C4-2B (cell line): ENCODE measurements around the gene PLA2G1B.

Experiments
- H3K27ac ChIP-seq: fragments of 450-650 bp; 2 replicates; pipeline ENCODE4 v1.5.1; 2017
- CTCF ChIP-seq: fragments of 450-650 bp; conservative IDR thresholded peaks from 2 replicates; pipeline ENCODE4 v1.5.1; 2017; ENCODE audit warnings: mild to moderate bottlenecking
- ZFX ChIP-seq: fragments of 450-650 bp; IDR thresholded peaks from 2 replicates; pipeline ENCODE4 v1.6.1; 2017

Gene PLA2G1B

GRCh38 chr12:120292661-120293531 lies 34.7 kb downstream of the PLA2G1B start, which contains the start of gene RNU4-1:
Gene RNU4-1, minus strand, starts transcription at chr12:120293237.
- no peak for TF ChIP-seq CTCF
- no peak for TF ChIP-seq ZFX
- peak within 1 kb of the TSS; percentile 99 for H3K27ac ChIP-seq

- peak overlapping the region; percentile 99 for H3K27ac ChIP-seq
- TF ChIP-seq CTCF (no peak), ZFX (no peak)
Observed at GRCh38 chr12:120292411-120292660, 35.2 kb downstream of the PLA2G1B start.

- TF ChIP-seq CTCF (no peak), ZFX (no peak)
Observed at GRCh38 chr12:120290609-120291305, 36.8 kb downstream of the PLA2G1B start.

GRCh38 chr12:120287491-120287890 lies 40.1 kb downstream of the PLA2G1B start:
- H3K27ac ChIP-seq: no peak overlapping the region
- TF ChIP-seq CTCF (no peak), ZFX (no peak)

More at GRCh38 chr12:120290609-120291305, 36.8 kb downstream of the PLA2G1B start:
- H3K27ac ChIP-seq: peak overlapping the region; percentile 99

GRCh38 chr12:120286768-120287490 lies 40.6 kb downstream of the PLA2G1B start:
- H3K27ac ChIP-seq: no peak overlapping the region
- no peak for TF ChIP-seq CTCF
- no peak for TF ChIP-seq ZFX

- no peak for TF ChIP-seq CTCF
- TF ChIP-seq ZFX: no peak
- H3K27ac ChIP-seq: no peak overlapping the region
Observed at GRCh38 chr12:120284381-120284780, 43.2 kb downstream of the PLA2G1B start.

GRCh38 chr12:120283318-120283717 lies 44.3 kb downstream of the PLA2G1B start:
- no peak overlapping the region for H3K27ac ChIP-seq
- TF ChIP-seq ZFX: no peak
- no peak for TF ChIP-seq CTCF
